ENCODE results near the gene ERC2.

The ERC2 gene

DNA sequence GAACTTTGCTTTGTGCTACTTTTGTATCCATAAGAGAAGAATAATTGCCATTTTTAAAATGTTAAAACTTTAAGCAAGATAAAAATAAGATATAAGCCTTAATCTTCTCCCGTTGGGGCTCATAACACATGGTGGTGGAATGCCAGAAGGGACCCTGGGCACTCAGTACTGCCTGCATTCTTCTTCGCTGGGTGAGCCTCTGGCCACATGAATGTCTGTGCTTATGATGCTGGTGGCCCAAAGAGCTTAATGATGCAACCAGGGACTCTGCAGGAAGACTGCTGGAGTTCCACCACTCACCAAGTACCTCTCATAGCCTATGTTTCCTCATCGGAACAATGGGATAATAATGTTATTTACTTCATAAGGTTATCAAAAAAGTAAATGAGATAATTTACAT, 103.6 kb downstream of the ERC2 start:
- TF ChIP-seq, protein P1, sequence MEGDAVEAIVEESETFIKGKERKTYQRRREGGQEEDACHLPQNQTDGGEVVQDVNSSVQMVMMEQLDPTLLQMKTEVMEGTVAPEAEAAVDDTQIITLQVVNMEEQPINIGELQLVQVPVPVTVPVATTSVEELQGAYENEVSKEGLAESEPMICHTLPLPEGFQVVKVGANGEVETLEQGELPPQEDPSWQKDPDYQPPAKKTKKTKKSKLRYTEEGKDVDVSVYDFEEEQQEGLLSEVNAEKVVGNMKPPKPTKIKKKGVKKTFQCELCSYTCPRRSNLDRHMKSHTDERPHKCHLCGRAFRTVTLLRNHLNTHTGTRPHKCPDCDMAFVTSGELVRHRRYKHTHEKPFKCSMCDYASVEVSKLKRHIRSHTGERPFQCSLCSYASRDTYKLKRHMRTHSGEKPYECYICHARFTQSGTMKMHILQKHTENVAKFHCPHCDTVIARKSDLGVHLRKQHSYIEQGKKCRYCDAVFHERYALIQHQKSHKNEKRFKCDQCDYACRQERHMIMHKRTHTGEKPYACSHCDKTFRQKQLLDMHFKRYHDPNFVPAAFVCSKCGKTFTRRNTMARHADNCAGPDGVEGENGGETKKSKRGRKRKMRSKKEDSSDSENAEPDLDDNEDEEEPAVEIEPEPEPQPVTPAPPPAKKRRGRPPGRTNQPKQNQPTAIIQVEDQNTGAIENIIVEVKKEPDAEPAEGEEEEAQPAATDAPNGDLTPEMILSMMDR (IDR thresholded peaks at IDR 0.05; ENCODE audit: control insufficient read depth, extremely low read depth, insufficient read depth): no peak
- H3K4me3 ChIP-seq (ENCODE audit: low read depth, low read length): no peak overlapping the region
- DNase-seq (ENCODE audit: low read depth): no peak

DNA sequence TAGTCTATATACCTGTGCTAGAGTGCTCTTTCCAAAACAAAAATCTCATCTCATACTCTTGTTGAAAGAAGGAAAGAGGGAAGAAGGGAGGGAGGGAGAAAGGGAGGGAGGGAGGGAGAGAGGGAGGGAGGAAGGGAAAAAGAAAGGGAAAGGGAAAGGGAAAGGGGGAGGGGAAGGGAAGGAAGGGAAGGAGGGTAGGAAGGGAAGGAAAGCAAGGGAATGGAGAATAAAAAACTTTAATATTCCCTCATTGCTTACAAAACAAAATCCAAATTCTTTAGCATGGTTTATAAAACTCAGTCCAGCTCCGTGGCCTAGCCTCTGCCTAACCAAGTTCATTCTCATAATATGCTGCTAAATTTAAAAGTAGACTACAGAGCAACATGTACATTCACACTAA, 104.5 kb downstream of the ERC2 start:
- DNase-seq (ENCODE audit: low read depth): no peak
- TF ChIP-seq, protein P1 (IDR thresholded peaks at IDR 0.05; ENCODE audit: control insufficient read depth, extremely low read depth, insufficient read depth): no peak
- H3K4me3 ChIP-seq (ENCODE audit: low read depth, low read length): no peak overlapping the region

DNA sequence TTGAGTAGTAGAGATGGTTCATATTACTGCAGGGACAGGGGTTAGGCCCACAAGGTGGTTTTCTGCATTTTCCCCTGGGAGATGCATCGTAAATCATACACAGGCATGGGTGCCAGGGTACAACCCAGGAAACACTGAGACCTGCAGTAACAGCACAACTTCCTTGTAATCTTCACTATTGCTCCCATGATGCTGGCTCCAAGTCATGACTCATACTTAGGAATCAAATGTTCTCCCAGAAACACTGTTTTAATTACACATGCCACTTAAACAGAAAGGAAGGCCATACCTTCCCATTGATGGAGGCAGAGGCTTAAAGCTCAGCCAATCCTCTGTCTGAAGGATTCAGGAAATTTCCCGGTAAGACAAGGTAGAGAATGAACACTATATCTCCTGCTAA, 106.5 kb downstream of the ERC2 start:
- TF ChIP-seq, protein P1 (IDR thresholded peaks at IDR 0.05; ENCODE audit: control insufficient read depth, extremely low read depth, insufficient read depth): no peak
- no peak for DNase-seq (ENCODE audit: low read depth)
- no peak overlapping the region for H3K4me3 ChIP-seq (ENCODE audit: low read depth, low read length)

DNA sequence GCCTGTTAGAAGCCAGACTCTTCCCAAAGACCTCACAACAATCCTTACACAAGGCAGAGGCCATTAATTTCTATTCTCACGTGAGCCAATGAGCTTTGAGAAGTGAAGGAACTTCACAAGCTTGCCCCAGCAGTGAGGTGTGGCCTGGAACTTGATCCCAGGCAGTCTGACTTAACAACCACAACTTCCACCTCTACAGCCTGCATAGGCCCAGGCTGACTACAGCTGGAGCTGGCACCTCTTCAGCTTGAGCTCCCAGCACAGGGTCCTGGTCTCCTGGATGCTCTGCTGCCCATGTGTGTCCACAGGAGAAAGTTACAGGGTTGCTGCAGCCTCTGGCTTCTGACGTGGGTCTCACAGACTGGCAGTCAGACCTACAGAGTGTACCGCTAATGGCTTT, 111.0 kb downstream of the ERC2 start:
- H3K4me3 ChIP-seq (ENCODE audit: low read depth, low read length): no peak overlapping the region
- DNase-seq (ENCODE audit: low read depth): no peak
- TF ChIP-seq, protein P1 (IDR thresholded peaks at IDR 0.05; ENCODE audit: control insufficient read depth, extremely low read depth, insufficient read depth): no peak

DNA sequence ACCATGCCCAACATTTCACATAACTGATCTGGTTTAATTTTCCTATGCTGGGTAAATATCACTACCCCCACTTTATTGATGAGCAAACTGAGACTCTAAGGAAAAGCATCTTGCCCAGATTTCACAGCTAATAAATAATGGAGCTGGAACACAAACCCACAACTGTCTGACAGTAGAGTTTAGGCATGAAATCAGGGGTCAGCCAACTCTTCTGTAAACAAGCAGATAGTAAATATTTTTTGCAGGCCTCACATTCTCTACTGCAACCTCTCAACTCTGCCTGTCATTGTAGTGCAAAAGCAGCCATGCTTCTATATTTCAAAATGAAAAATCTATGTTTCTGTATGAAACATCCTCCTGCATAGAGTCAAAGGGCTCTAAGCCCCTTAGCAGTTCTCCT, 111.5 kb downstream of the ERC2 start:
- H3K4me3 ChIP-seq (ENCODE audit: low read depth, low read length): no peak overlapping the region
- TF ChIP-seq, protein P1 (IDR thresholded peaks at IDR 0.05; ENCODE audit: control insufficient read depth, extremely low read depth, insufficient read depth): no peak
- no peak for DNase-seq (ENCODE audit: low read depth)

DNA sequence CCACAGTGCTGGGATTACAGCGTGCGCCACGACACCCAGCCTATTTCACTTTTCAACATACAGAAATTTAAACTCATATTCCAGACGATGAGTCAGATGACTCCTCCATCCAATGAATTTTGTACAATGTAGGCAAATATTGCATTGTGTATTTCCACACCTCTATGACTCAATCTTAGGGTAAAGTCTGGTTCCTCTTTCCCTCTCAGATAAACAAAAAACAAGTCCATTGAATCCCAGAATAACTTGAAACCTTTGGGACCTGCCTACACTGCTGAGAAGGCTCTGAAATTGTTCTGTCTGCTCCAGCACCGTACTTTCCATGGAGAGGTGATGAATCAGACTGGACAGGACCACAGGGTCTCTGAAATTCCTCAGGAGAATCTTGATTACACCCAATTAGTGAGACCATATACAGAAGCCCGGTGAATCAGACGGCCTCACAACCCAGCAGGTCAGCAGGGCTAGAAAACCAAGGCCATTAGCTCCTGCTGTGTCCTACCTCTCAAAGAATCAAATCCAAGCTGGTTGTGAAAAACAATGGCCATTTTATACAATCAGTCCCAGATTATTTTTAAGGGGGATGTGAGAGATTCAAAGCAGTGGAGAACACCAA, 112.6 kb downstream of the ERC2 start:
- TF ChIP-seq, protein P1 (IDR thresholded peaks at IDR 0.05; ENCODE audit: control insufficient read depth, extremely low read depth, insufficient read depth): no peak
- DNase-seq (ENCODE audit: low read depth): no peak
- H3K4me3 ChIP-seq (ENCODE audit: low read depth, low read length): no peak overlapping the region

DNA sequence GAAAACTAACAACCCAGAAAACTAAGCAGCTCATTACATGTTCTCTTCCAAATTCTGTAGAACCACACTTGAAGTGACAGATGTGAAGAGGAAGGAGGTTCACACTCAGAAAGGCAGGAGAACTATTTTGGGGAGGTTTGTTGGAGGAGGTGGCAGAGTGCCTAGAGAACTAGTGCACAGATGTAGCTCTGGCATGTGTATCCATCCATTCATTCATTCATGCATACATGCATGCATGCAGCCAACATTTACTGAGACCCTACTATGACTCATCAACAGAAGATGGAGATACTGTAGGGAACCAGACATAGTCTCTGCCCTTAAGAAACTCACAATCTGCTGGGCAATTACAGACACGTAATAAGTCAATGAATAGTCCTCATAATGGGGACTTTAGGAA, 116.7 kb downstream of the ERC2 start:
- H3K4me3 ChIP-seq (ENCODE audit: low read depth, low read length): no peak overlapping the region
- TF ChIP-seq, protein P1 (IDR thresholded peaks at IDR 0.05; ENCODE audit: control insufficient read depth, extremely low read depth, insufficient read depth): no peak
- DNase-seq (ENCODE audit: low read depth): no peak

Data from LNCaP clone FGC (cell line).